Testis (tissue), 2 donors: ENCODE measurements around the gene ATP5F1E.

ENCODE experiments used
- CTCF ChIP-seq, 3 experiments: fragments of 450-650 bp in 2 of 3; fragments of 200-600 bp in 1 of 3; sonication (generic) in 1 of 3; IDR thresholded peaks; one replicate each; pipeline ENCODE4 v1.5.1; 2016 to 2019; ENCODE audit warnings: antibody characterized with exemption in 3 of 3, mild to moderate bottlenecking in 2 of 3, moderate library complexity in 1 of 3
- POLR2A ChIP-seq: fragments of 450-650 bp; IDR thresholded peaks from one replicate; pipeline ENCODE4 v1.6.1; 2017; ENCODE audit warnings: antibody characterized with exemption, mild to moderate bottlenecking, moderate library complexity

DNA sequence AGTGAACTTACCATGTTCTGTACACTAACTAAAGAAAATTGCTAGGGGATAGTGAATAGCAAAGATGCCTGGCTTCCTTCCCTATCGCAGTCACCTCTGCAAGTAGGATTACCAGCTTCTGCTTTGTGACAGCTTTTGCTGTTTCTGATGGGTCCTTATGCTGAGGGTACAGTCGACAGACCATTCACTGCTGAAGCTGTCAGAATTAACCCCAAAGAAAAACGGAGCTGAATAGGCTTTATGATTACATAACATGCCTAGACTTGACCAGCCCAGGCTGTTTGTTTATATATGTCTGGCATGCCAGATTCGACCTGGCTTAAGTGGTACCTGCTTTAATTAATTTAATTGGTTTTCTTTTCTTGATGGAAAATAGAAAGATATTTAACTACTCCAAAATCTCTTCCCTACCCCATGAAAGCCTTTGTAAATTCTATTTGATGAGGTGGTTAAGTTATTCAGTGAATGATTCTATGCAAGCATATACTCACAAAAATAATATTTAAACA, 32.1 kb upstream of the ATP5F1E start:
- TF ChIP-seq CTCF (IDR thresholded peaks at IDR 0.05) (no peak), POLR2A (no peak)
